IPS-20b (cell line): Measurements from ENCODE around the gene DRC3.

Source experiments
- H3K27ac ChIP-seq: one replicate; pipeline ENCODE4 v1.5.1; 2013; ENCODE audit warnings: low read length
- H3K27me3 ChIP-seq: 2 replicates; pipeline ENCODE4 v1.6.1; 2013; ENCODE audit warnings: mild to moderate bottlenecking, low read length, inconsistent platforms; ENCODE audit not compliant: insufficient read depth
- H3K36me3 ChIP-seq: 2 replicates; pipeline ENCODE4 v1.6.1; 2013; ENCODE audit warnings: low read depth, mild to moderate bottlenecking, inconsistent platforms, low read length, moderate library complexity; ENCODE audit not compliant: insufficient read depth
- H3K4me1 ChIP-seq: 2 replicates; pipeline ENCODE4 v1.6.1; 2013; ENCODE audit warnings: mild to moderate bottlenecking, control low read depth, inconsistent platforms, low read length, moderate library complexity; ENCODE audit not compliant: insufficient read depth
- H3K4me3 ChIP-seq: 2 replicates; pipeline ENCODE4 v1.5.1; 2013; ENCODE audit warnings: mild to moderate bottlenecking, low read length, inconsistent platforms
- H3K9ac ChIP-seq: 2 replicates; pipeline ENCODE4 v1.6.1; 2013; ENCODE audit warnings: low read depth, mild to moderate bottlenecking, inconsistent platforms, low read length, moderate library complexity
- H3K9me3 ChIP-seq: 2 replicates; pipeline ENCODE4 v1.6.1; 2013; ENCODE audit warnings: mild to moderate bottlenecking, low read depth, low read length, inconsistent platforms; ENCODE audit not compliant: insufficient read depth

Gene DRC3

DNA sequence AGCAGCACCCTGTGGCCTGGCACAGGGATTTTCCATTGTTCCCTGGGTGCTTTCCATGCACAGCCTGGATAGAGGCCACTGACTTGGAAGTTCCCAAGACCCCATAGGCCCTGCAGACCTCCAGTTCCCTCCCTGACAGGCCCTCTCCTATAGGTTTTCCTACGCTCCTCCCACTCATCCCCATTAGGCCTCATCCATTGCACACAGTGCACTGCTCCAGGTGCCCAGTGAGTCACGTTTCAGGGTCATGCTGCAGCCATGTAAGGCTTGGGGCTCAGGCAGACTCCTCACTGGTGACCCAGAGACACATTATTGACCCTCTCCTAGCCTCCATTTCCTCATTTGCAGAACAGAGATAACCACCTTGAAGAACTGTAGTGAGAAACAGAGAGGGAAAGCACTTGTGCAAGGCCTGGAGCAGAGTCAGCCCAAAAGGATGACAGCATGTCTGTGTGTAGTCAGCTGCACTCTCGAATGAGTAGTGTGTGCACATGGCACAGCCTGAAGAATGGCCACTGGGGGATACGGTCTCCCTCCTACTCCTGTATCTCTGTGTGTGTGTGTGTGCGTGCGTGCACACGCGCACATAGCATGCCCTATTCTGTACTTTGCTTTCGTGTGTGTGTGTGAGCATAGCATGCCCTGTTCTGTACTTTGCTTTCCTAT lies 26.8 kb downstream of the DRC3 start:
- H3K9ac ChIP-seq: no peak overlapping the region
- H3K9me3 ChIP-seq: no peaks in the 10 kb centered on the region
- no peaks in the 10 kb centered on the region for H3K36me3 ChIP-seq

DNA sequence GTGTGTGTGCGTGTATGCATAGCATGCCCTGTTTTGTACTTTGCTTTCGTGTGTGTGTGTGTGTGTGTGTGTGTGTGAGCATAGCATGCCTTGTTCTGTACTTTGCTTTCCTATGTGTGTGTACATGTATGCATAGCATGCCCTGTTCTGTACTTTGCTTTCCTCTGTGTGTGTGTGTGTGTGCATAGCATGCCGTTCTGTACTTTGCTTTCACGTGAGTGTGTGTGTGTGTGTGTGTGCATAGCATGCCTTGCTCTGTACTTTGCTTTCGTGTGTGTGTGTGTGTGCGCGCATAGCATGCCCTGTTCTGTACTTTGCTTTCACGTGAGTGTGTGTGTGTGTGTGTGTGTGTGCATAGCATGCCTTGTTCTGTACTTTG lies 27.4 kb downstream of the DRC3 start:
- Histone ChIP-seq H3K36me3 (no peaks in the 10 kb centered on the region), H3K27me3 (no peaks in the 10 kb centered on the region), H3K4me3 (no peak overlapping the region), H3K4me1 (no peaks in the 10 kb centered on the region), H3K27ac (no peak overlapping the region), H3K9ac (no peak overlapping the region), H3K9me3 (no peaks in the 10 kb centered on the region)

More for the DNA sequence above, 26.8 kb downstream of the DRC3 start:
- Histone ChIP-seq H3K27ac (no peak overlapping the region), H3K4me1 (peaks cover 2% of the 10 kb centered on the region; the same call in 1 of the 2 replicates), H3K27me3 (no peaks in the 10 kb centered on the region), H3K4me3 (no peak overlapping the region)

DNA sequence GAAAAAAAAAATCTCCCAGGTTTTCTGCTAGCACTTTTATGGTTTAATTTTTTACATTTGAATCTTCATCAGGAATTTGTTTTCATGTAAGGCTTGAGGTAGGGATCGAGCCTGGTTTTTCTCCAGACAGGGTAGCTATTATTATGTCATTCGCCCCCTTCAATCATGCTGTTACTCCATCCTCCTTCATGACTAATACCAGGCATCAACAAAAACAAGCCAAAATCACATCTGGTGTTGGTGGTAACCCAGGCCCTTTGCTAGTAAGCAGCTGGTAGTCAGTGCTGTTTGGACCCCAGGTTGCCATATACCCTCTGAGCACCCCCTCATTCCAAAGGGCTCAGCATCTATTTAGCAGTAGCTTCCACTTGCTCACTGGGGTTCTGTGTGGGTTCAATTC lies 29.5 kb downstream of the DRC3 start:
- Histone ChIP-seq H3K36me3 (no peaks in the 10 kb centered on the region), H3K27me3 (no peaks in the 10 kb centered on the region), H3K9me3 (no peaks in the 10 kb centered on the region), H3K4me1 (no peaks in the 10 kb centered on the region), H3K4me3 (no peak overlapping the region), H3K27ac (no peak overlapping the region), H3K9ac (no peak overlapping the region)

DNA sequence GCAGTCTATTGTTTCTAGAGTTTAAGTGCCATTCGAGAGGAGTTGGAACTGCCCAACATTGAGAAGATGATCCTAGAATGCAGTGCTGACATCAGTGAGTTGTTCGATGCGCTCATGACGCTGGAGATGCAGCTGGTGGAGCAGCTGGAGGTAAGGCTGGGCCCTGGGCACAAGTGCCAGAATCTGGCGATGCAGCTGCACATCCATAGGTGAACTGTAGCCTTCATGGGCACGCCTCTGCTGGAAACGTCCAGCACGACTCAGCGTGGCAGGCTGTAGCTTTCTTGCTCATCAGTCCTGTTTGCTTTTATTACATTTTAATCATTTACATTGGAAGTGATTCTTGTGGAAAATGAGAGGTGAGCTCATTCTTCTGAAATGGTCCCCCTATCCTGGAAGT lies 31.7 kb downstream of the DRC3 start:
- H3K4me3 ChIP-seq: no peak overlapping the region
- H3K4me1 ChIP-seq: no peaks in the 10 kb centered on the region
- H3K36me3 ChIP-seq: no peaks in the 10 kb centered on the region
- no peaks in the 10 kb centered on the region for H3K27me3 ChIP-seq
- H3K9ac ChIP-seq: no peak overlapping the region
- H3K27ac ChIP-seq: no peak overlapping the region
- no peaks in the 10 kb centered on the region for H3K9me3 ChIP-seq

DNA sequence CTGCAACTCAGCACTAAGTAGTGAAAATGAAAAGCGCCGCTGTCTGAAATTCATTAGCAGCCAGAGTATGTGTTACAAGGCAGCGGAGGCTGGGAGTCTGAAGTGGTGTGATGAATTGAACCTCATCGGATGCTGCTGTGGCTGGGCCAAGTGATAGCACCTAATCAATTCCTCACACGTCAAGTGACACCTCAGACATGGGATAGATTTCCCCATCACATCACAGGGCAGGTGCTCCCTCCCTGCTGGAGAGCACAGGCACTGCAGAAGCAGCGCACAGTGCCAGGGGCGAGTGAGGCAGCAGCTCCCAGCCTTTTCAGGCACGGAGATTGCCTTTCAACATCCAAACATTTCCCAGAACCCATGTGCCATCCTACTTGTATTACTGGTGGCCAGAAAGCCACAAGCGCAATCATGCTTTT lies 32.2 kb downstream of the DRC3 start:
- H3K36me3 ChIP-seq: no peaks in the 10 kb centered on the region
- H3K27ac ChIP-seq: no peak overlapping the region
- H3K27me3 ChIP-seq: no peaks in the 10 kb centered on the region
- H3K9me3 ChIP-seq: no peaks in the 10 kb centered on the region
- H3K4me1 ChIP-seq: no peaks in the 10 kb centered on the region
- no peak overlapping the region for H3K9ac ChIP-seq
- no peak overlapping the region for H3K4me3 ChIP-seq

DNA sequence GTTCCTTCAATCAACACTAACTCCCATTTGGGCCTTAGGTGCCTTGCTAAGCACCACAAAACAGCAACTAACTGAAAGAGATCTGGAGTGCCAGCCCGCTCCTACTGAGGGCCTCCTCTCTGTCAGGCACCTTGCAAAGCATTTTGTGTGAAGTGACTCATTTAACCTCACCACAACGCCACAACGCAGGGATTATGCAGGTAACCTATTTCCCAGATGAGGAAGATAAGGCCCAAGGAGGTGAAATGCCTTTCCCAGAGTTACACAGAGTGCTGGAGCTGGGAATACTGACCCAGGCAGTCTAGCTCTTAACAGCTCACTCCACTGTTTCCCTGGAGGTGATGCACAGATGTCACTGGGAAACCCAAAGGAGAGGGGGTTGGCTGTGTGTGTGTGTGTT lies 32.8 kb downstream of the DRC3 start:
- no peaks in the 10 kb centered on the region for H3K9me3 ChIP-seq
- no peaks in the 10 kb centered on the region for H3K27me3 ChIP-seq
- no peaks in the 10 kb centered on the region for H3K36me3 ChIP-seq
- no peak overlapping the region for H3K27ac ChIP-seq
- H3K4me3 ChIP-seq: no peak overlapping the region
- H3K9ac ChIP-seq: no peak overlapping the region
- no peaks in the 10 kb centered on the region for H3K4me1 ChIP-seq

DNA sequence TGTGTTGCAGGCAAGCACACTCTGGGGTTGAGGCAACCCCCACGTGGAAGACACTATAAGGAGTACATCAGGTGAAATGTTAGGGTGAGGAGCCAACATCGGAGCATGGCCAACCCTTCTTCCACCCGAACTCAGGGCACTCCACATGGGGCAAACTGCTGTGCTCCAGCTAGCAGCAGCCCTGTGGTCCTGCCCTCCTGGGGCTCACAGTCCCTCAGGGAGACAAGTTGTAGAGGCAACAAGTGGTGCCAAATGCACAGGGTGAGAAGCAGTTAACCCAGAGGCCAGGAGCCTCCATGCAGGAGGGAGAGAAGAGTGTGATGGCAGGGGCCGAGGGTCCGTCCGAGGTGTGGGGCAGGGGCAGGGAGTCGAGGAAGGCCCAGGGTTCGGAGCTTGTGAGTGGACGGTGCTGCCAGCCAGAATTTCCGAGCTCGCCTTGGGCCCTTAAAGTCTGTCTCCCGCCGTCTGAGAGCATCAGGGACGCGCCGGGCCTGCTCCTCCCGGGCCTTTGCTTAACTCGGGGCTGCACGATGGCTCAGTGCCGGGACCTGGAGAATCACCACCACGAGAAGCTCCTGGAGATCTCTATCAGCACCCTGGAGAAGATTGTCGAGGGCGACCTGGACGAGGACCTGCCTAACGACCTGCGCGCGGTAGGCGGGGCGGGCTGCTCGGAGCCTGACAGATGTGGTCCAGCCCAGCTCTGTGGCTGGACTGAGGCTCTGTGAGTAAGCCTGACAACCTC lies 34.0 kb downstream of the DRC3 start:
- H3K9ac ChIP-seq: no peak overlapping the region

DNA sequence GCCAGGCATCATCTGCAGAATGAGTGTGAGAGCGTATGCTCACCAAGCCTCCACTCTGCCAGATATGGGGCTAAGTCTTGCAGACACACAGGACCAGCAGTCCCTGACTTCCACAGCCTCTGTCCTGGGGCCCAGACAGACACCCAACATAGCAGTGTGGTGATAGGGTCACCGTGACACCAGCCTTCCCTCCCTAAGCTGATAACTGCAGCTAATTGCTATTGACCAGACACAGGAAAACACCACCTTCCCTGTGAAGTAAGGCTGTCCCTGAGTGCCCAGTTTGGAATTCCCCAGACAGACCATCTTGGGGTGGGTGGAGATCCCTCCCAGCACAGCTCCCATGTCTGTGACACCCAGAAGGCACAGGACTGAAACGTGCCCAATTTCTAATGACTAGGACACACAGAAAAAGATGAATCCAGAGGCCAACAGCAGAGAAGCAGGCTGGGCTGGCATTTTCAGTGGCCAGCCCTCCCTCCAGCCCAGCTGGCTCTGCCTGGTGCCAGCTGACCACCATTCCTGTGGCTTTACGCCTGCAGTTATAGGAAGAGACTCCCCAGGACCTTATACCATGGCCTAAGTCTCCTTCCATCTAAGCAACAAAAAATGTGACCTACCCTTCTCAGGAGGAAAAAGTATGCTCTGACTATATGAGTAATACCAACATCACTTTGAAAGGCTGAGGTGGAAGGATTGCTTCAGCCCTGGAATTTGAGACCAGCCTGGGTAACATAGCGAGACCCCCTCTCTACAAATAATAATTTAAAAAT lies 36.0 kb downstream of the DRC3 start:
- H3K27me3 ChIP-seq: no peaks in the 10 kb centered on the region
- H3K36me3 ChIP-seq: no peaks in the 10 kb centered on the region
- H3K4me1 ChIP-seq: no peaks in the 10 kb centered on the region
- no peak overlapping the region for H3K27ac ChIP-seq
- no peak overlapping the region for H3K9ac ChIP-seq
- H3K9me3 ChIP-seq: no peaks in the 10 kb centered on the region
- no peak overlapping the region for H3K4me3 ChIP-seq

More for the DNA sequence above, 34.0 kb downstream of the DRC3 start:
- Histone ChIP-seq H3K27me3 (no peaks in the 10 kb centered on the region), H3K4me1 (no peaks in the 10 kb centered on the region), H3K27ac (no peak overlapping the region), H3K4me3 (no peak overlapping the region), H3K36me3 (no peaks in the 10 kb centered on the region), H3K9me3 (no peaks in the 10 kb centered on the region)

DNA sequence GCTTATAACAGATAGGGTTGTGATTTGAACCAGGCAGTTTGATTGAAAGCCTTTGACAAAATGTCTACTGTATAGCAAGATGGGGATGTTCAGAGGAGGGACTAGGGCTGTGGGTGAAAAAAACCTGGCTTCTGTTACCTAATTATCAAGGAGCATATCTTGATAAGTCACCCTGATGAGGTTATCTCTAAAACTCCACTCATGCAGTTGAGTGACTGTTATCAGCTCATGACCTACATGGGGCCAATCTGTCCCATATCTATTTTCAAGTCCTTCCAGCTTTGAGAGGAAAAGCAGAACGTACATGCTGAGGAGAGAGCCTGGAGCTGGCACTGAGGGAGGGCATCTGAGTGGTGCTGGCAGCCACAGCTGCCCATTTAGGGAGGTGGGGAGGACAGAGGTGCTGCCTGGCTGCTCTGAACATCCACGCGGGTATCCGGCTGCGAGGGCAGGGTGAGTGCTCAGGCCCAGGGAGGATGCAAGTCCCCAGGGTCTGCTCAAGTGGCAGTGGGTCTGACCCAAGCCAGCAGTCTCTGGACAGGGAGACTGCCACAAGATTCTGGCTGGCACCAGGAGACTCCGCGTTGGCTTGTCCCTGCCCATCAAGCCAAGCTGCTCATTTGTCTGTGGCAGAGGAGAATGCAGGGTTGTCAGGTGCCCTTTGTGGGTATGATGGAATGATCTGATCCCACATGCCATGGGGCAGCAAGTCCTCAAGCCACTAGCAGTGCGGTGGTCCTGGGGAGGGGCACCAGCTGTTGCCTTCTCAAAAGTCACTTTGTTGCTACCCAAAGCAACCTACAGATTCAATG lies 37.2 kb downstream of the DRC3 start:
- no peaks in the 10 kb centered on the region for H3K9me3 ChIP-seq
- H3K4me1 ChIP-seq: no peaks in the 10 kb centered on the region
- no peaks in the 10 kb centered on the region for H3K36me3 ChIP-seq
- H3K27ac ChIP-seq: no peak overlapping the region
- no peaks in the 10 kb centered on the region for H3K27me3 ChIP-seq
- H3K4me3 ChIP-seq: no peak overlapping the region
- no peak overlapping the region for H3K9ac ChIP-seq

DNA sequence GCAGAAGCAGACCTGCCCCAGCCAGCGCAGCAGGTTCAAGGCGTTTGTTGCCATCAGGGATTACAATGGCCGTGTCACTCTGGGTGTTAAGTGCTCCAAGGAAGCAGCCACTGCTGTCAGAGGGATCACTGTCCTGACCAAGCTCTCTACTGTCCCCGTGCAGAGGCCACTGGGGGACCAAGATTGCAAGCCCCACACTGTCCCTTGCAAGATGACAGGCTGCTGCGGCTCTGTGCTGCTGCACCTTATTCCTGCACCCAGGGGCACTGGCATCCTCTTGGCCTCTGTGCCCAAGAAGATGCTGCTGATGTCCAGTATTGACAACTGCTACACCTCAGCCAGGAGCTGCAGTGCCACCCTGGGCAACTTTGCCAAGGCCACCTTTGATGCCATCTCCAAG lies 38.6 kb downstream of the DRC3 start:
- no peak overlapping the region for H3K9ac ChIP-seq
- H3K27ac ChIP-seq: no peak overlapping the region
- H3K36me3 ChIP-seq: no peaks in the 10 kb centered on the region
- H3K9me3 ChIP-seq: no peaks in the 10 kb centered on the region
- H3K4me1 ChIP-seq: no peaks in the 10 kb centered on the region
- no peak overlapping the region for H3K4me3 ChIP-seq
- no peaks in the 10 kb centered on the region for H3K27me3 ChIP-seq

DNA sequence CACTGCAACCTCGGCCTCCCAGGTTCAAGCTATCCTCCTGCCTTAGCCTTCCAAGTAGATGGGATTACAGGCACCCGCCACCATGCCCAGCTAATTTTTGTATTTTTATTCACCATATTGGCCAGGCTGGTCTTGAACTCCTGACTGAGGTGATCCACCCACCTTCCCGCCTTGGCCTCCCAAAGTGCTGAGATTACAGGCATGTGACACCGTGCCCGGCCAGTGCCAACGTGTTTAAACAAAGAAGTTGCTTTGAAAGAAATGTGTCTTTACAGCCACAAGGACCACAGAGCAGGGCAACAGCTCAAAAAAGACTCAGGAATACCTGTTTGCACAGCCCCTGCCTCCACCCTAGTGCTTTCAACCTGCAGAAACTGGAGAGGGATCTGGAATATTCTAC lies 41.3 kb downstream of the DRC3 start:
- H3K4me3 ChIP-seq: no peak overlapping the region
- H3K36me3 ChIP-seq: peaks cover 4% of the 10 kb centered on the region; the same call in 1 of the 2 replicates
- H3K27me3 ChIP-seq: no peaks in the 10 kb centered on the region
- H3K9ac ChIP-seq: no peak overlapping the region
- no peak overlapping the region for H3K27ac ChIP-seq
- H3K9me3 ChIP-seq: no peaks in the 10 kb centered on the region
- no peaks in the 10 kb centered on the region for H3K4me1 ChIP-seq
